ENCODE measurements around the gene CYP2C18.
"Not testable (repeated sequence)": the region's sequence is repeated elsewhere in the genome, so short reads cannot be mapped to it uniquely, and the experiment has no call there.

DNA sequence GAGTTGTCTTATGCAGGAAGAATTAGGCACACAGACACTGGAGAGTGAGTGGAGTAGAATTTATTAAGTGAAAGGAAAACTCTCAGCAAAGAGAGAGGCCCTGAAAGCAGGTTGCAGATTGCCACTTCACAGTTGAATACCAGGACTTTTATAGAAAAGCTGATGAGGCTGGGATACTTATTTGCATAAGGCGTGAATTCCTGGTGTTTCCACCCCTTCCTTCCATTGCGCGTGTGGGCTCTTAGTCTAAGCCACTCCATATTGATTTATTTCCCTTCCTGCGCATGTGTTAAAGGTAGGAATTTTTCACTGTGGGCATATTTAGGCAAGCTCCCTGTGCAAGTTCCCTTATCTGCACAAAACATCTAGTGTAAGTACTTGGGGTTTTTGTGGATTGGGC is 893 bp upstream of the CYP2C18 start:
- TF ChIP-seq, protein P1, sequence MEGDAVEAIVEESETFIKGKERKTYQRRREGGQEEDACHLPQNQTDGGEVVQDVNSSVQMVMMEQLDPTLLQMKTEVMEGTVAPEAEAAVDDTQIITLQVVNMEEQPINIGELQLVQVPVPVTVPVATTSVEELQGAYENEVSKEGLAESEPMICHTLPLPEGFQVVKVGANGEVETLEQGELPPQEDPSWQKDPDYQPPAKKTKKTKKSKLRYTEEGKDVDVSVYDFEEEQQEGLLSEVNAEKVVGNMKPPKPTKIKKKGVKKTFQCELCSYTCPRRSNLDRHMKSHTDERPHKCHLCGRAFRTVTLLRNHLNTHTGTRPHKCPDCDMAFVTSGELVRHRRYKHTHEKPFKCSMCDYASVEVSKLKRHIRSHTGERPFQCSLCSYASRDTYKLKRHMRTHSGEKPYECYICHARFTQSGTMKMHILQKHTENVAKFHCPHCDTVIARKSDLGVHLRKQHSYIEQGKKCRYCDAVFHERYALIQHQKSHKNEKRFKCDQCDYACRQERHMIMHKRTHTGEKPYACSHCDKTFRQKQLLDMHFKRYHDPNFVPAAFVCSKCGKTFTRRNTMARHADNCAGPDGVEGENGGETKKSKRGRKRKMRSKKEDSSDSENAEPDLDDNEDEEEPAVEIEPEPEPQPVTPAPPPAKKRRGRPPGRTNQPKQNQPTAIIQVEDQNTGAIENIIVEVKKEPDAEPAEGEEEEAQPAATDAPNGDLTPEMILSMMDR (IDR thresholded peaks at IDR 0.05 in 4 of 5, conservative IDR thresholded peaks at IDR 0.05 in 1 of 5), result not testable (repeated sequence)
- TF ChIP-seq POLR2A (IDR thresholded peaks at IDR 0.05), result not testable (repeated sequence)

All from gastrocnemius medialis (tissue), 4 donors.